HG03039 (cell line): Measurements from ENCODE around the gene METTL24.
"Not testable (repeated sequence)": the region's sequence is repeated elsewhere in the genome, so short reads cannot be mapped to it uniquely, and the experiment has no call there.

ENCODE experiments used
- ATAC-seq: cut with Tn5 transposase; IDR thresholded peaks from one replicate; pipeline ENCODE4 v1.9.1; 2021; ENCODE audit warnings: mild to moderate bottlenecking, moderate library complexity; ENCODE audit not compliant: unreplicated experiment

Gene METTL24

GRCh38 chr6:110271732-110272022, 86.5 kb downstream of the METTL24 start:
- ATAC-seq = no peak

- ATAC-seq = no peak
Observed at GRCh38 chr6:110270165-110270564, 88.0 kb downstream of the METTL24 start.

- ATAC-seq = no peak
Observed at GRCh38 chr6:110269623-110270022, 88.5 kb downstream of the METTL24 start.

- ATAC-seq = no peak
Observed at GRCh38 chr6:110266996-110267395, 91.2 kb downstream of the METTL24 start.

GRCh38 chr6:110265273-110265672, 92.9 kb downstream of the METTL24 start:
- ATAC-seq = no peak

GRCh38 chr6:110256366-110256765, 101.8 kb downstream of the METTL24 start:
- no peak for ATAC-seq

- ATAC-seq = no peak
Observed at GRCh38 chr6:110255211-110255750, 102.9 kb downstream of the METTL24 start.

- no peak for ATAC-seq
Observed at GRCh38 chr6:110250838-110251237, 107.3 kb downstream of the METTL24 start.

- ATAC-seq = no peak
Observed at GRCh38 chr6:110250058-110250457, 108.1 kb downstream of the METTL24 start.

- ATAC-seq = no peak
Observed at GRCh38 chr6:110246900-110247546, 111.1 kb downstream of the METTL24 start.

GRCh38 chr6:110246378-110246777, 111.8 kb downstream of the METTL24 start:
- ATAC-seq = no peak

- not testable (repeated sequence) for ATAC-seq
Observed at GRCh38 chr6:110244621-110245020, 113.5 kb downstream of the METTL24 start.

GRCh38 chr6:110239526-110240274, 118.4 kb downstream of the METTL24 start:
- no peak for ATAC-seq

GRCh38 chr6:110236007-110236406, 122.1 kb downstream of the METTL24 start:
- ATAC-seq = not testable (repeated sequence)

- peak; percentile 89 for ATAC-seq
Observed at GRCh38 chr6:110233770-110234374, 124.3 kb downstream of the METTL24 start.

- no peak for ATAC-seq
Observed at GRCh38 chr6:110232450-110232849, 125.7 kb downstream of the METTL24 start.

GRCh38 chr6:110226261-110226660, 131.9 kb downstream of the METTL24 start:
- ATAC-seq = no peak

- no peak for ATAC-seq
Observed at GRCh38 chr6:110221738-110222137, 136.4 kb downstream of the METTL24 start.

- ATAC-seq = no peak
Observed at GRCh38 chr6:110217266-110217665, 140.9 kb downstream of the METTL24 start.

- ATAC-seq = no peak
Observed at GRCh38 chr6:110216140-110216539, 142.0 kb downstream of the METTL24 start.

GRCh38 chr6:110214338-110214737, 143.8 kb downstream of the METTL24 start:
- no peak for ATAC-seq

- no peak for ATAC-seq
Observed at GRCh38 chr6:110211753-110212152, 146.4 kb downstream of the METTL24 start.
